HG02798 (cell line): ENCODE measurements around the gene MRPS26.
A peak's percentile ranks its signal among the peaks of the same experiment; 100 is the strongest.
"Not testable (repeated sequence)": the region's sequence is repeated elsewhere in the genome, so short reads cannot be mapped to it uniquely, and the experiment has no call there.

Experiments used
- ATAC-seq: cut with Tn5 transposase; IDR thresholded peaks from one replicate; pipeline ENCODE4 v1.9.1; 2021; ENCODE audit warnings: mild to moderate bottlenecking; ENCODE audit not compliant: unreplicated experiment, poor library complexity

The MRPS26 gene

GRCh38 chr20:3041854-3042409, 3.9 kb upstream of the MRPS26 start:
- ATAC-seq = no peak

DNA sequence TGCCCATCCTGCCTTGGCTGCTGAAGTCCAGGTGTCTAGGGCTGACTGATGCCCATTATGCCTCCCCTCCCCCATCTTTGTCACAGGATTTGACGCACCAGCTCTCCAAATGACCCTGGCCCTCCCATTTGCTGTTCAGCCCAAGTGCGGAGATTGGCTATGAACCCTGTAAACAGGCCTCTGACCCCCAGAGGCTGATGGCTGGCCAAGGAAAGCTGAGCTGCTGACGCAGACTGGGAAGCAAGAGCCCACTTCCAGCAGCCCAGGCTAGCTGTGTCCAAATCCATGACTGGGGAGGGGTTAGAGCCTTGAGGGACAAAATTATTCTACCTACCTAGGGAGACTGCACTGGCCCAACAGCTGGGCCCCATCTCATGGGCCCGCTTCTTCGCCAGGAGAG, 3.2 kb upstream of the MRPS26 start:
- ATAC-seq = no peak

GRCh38 chr20:3043322-3043721, 2.5 kb upstream of the MRPS26 start, which contains the start of gene GNRH2:
GNRH2 (plus strand) TSS chr20:3043622; CDS start chr20:3044415, 793 bp downstream.
- ATAC-seq = no peak

GRCh38 chr20:3044336-3044965, 1.4 kb upstream of the MRPS26 start:
- ATAC-seq = no peak

- peak; percentile 51 for ATAC-seq
Observed at GRCh38 chr20:3045042-3045815, 623 bp upstream of the MRPS26 start.

GRCh38 chr20:3046677-3047462, 1.0 kb downstream of the MRPS26 start:
- no peak for ATAC-seq

GRCh38 chr20:3047486-3048419, 1.9 kb downstream of the MRPS26 start:
- ATAC-seq = no peak

DNA sequence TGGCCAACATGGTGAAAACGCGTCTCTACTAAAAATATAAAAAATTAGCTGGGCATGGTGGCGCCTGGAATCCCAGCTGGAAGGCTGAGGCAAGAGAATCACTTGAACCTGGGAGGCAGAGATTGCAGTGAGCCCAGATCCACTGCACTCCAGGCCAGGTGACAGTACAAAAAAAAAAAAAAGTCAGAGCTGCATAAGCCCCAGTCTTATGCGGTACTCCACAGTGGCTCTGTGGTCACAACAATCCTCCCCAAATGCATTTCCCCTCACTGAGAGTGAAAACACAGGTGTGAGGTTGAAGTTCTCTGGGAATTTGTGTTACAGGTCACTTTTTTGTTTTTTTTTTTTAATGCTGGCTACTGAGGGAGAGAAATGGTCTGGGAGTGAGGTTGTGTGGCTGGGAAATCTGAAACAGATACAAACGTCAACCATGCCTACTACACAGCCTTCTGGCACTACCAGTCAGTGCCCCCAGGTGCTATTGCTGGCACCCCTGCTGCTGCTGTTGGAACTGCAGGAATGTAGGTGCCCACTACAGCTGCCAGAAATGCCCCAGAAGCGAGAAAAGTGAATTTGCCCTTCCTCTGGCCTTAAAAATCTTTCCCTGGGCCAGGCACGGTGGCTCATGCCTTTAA, 5.7 kb downstream of the MRPS26 start:
- ATAC-seq = no peak

- ATAC-seq = no peak
Observed at GRCh38 chr20:3059489-3059888, 13.6 kb downstream of the MRPS26 start.

GRCh38 chr20:3064119-3064518, 18.3 kb downstream of the MRPS26 start:
- not testable (repeated sequence) for ATAC-seq

DNA sequence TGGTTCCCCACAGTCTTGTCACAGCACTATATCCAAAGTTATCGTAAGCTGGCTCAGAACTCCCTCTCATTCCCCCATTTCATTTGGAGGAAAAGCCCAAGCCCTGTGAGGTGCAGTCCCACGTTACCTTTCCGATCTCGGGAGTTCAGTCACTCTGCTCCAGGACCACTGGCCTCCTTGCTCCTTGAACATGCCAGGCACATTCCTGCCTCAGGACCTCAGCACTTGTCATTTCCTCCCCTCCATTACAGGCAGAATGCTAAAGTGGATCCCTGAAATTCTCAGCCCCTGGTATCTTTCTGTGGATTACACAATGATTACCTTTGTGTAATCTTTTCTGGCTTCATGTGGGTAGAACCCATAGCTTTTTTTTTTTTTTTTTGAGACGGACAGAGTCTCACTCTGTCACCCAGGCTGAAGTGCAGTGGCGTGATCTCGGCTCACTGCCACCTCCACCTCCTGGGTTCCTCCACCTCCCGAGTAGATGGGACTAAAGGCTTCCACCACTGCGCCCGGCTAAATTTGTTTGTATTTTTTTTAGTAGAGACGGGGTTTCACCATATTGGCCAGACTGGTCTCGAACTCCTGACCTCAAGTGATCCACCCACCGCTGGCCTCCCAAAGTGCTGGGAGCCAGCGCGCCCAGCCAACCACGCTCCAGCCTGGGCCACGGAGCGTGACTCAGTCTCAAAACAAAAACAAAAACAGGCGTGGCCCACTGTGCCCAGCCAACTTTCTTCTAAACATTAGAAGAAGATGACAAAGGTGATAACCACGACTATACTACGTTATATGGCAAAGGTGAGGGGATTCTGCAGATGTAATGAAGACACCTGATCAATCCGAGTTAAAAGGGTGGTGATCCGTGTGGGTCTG, 21.5 kb downstream of the MRPS26 start:
- ATAC-seq = no peak

GRCh38 chr20:3068075-3068474, 22.2 kb downstream of the MRPS26 start:
- no peak for ATAC-seq

GRCh38 chr20:3068986-3069900, 23.4 kb downstream of the MRPS26 start:
- ATAC-seq = no peak

DNA sequence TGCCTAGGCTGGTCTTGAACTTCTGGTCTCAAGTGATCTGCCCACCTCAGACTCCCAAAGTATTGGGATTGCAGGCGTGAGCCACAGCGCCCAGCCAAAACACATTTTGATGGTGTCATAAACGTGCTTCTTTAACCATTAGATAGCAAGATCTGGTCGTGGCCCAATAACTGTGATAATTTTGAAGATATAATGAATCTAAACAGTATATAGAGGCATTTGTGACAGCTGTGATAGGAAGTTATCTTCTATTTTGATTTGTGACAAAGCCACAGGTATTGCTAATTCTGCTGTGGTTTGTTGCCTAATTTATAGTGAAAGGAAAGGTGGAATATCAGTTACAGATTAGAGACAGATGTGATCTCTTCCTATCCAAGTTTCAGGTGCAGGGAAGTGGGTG, 24.9 kb downstream of the MRPS26 start:
- no peak for ATAC-seq

GRCh38 chr20:3071266-3071609, 25.4 kb downstream of the MRPS26 start:
- no peak for ATAC-seq

- no peak for ATAC-seq
Observed at GRCh38 chr20:3071610-3072529, 26.0 kb downstream of the MRPS26 start, which contains the start of gene OXT. OXT (plus strand) TSS chr20:3071620; CDS start chr20:3071656, 36 bp downstream.
